NCI-H82 (cell line): ENCODE data around the gene TMEM134.

Source experiments
- DNase-seq: peaks from one replicate; lab custom pipeline; 2025; lab: John Stamatoyannopoulos, UW

TMEM134 gene

GRCh38 chr11:67458266-67458665 is 10.8 kb downstream of the TMEM134 start:
- DNase-seq = no peak

GRCh38 chr11:67457453-67457852 is 11.6 kb downstream of the TMEM134 start:
- DNase-seq = no peak

DNA sequence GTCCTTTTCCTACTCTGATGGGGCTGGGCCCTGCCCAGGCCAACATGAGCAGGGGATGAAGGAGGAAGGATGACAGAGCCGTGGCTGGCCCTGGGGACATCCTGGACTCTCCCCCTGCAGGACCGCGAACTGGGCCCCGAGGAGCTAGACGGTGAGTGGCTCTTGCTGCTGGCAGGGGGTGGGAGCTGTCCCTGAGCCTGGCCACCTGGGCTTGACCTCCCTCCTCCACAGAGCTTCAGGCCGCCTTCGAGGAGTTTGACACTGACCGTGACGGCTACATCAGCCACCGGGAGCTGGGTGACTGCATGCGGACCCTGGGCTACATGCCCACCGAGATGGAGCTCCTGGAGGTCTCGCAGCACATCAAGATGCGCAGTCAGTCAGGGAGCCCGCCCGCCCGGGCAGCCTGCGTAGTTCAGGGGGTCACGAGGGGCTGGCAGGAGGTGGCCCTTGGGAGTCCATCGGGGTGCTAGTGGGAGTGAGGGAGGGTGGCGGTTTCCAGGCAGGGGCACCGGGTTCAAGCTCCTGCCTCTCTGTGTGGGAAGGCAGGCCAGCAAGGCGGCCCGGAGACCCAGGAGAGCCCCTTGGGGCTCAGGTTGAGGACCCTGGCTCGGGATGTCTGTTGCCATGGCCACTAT is 12.9 kb downstream of the TMEM134 start:
- DNase-seq = no peak

DNA sequence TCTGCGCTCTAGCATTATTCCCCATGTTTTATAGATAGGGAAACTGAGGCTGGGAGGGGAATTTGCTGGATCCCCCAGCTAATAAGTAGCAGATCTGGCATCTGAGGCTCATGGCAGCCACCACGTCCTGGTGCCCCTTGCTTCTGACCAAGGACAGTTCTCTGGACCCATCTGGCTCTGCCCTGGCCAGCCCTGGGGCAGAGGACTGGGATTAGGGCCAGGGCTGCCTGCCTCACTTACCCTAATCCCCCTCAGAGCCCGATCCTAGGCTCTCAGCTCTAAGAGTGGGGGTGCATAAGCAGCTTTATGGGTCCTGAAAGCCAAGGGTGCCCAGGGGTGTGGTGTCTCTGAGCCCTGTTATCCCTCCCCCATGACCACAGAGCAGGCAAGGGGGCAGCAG is 14.0 kb downstream of the TMEM134 start, which contains the start of gene CABP4:
Gene CABP4 (plus strand): TSS at position 301 of the 400 bp plus-strand sequence. CDS start 70 bp downstream, at position 371.
- DNase-seq = no peak

DNA sequence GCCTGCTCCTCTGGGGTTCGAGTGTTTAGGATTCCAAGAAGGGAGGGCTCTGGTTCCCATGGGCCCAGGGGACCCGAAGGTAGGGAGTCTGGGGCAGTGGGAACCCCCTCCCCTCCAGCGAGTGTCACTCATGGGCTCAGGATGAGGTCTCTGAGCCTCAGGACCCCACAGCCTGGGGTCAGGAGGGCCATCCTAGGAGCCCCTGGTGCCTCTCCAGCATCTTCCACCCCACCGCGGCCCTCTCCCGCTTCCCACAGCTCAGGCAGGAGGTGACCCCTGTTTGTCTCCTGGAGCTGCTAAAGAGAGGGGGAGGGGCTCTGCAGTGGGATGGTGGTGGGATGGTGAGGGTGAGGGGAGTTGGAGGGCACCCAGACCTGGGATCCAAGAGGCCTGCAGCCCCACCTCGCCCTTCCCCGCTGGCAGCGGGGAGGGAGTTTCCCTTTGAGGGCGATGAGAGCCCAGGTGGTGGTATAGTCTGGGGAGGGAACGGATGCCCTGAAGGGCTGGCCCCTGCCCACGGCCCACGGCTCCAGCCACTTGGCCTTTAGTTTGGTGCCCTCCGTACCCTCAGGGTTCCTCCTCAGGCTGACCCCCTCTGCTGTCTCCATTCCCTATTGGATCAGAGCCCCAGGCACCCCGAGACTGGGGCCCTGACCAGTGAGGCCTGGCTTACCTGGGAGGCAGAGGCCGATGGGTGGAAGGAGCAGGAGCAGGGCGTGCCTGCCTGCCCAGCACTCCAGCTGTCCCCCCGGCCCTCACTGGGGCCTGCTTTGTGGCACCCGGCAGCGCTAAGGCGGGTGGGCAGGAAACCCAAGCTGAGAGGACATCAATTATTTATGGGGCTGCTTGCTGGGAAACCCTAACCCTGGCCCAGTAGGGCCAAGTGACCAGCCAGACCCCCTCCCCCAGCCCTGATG is 15.0 kb downstream of the TMEM134 start:
- DNase-seq = no peak

- DNase-seq = no peak
Measured at GRCh38 chr11:67452141-67452952, 16.7 kb downstream of the TMEM134 start, which contains the start of gene GPR152. Gene GPR152, minus strand, starts transcription at chr11:67452729. Its CDS starts 5 bp downstream, at chr11:67452724.

- no peak for DNase-seq
Measured at GRCh38 chr11:67451658-67451976, 17.4 kb downstream of the TMEM134 start.

DNA sequence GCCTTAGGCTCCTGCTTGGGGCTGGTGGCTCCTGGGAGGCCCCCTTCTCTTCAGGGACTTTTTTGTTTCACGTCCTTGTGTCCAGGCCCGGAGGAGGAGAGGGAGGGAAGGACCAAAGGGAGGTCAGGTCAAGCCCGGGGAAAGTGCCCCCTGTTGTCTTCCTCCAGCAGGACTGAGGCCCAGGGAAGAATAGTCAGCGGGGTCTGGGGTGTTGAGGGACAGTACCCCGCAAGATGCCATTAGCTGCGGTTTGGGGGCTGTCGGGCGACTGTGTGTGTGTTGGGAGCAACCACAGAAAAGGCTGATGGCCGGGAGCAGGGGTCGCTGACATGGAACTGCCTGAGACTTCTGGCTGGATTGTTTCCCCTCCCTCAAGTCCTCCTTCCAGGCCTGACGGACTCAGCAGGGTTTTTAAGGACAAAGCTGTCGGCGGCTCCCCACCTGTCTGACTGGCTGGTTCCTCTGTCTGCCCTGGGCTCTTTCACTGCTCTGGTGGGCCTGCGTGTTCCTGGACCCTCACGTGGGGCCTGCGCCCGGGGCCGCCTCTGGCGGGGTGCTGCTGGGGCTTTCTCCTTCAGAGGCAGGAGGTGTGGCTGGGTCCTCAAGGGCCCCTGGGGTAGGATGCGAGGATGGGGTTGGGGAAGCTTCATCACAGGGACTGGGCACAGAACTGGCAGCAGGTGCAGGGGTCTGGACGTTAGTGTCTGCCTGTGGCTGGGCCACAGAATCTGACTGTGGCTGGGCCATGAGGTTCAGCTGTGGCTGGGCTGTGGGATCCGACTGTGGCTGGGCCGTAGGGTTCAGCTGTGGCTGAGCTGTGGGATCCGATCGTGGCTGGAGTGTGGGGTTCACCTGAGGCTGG is 18.0 kb downstream of the TMEM134 start:
- no peak for DNase-seq

GRCh38 chr11:67449116-67449844 is 19.8 kb downstream of the TMEM134 start:
- DNase-seq = no peak

DNA sequence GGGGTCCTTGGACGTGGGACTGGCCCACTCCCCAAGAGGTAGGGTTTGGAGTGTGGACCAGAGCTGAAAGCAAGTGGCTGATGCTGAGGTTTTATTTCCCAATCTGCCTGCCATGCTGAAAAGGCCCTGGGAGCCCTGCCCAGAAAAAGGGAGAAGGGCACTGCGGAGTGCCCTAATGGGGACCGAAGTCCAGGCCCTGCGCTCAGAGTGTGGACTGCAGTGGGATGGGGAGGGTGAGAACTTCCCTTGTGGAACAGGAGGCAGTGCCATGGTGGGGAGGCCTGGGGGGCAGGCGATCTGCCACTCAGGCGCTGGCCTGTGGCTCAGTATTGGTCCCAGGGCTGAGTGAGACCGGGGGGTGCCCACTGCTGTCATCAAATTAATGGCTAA is 20.8 kb downstream of the TMEM134 start:
- no peak for DNase-seq

DNA sequence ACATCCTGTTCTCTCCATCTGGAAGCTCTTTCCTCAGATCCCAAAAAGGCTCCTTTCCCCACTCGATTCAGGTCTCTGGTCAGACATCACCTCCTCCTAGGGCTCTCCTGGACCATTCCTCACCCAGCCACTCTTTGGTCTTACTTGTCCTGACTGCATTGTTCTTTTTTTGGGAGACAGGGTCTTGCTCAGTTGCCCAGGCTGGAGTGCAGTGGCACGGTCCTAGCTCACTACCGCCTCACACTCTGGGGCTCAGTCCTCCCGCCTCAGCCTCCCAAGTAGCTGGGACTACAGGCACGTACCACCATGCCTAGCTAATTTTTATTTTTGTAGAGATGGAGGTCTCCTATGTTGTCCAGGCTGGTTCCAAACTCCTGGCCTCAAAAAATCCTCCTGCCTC is 23.5 kb downstream of the TMEM134 start:
- DNase-seq = no peak

GRCh38 chr11:67442504-67443404 is 26.3 kb downstream of the TMEM134 start:
- DNase-seq = no peak

- DNase-seq = no peak
Measured at GRCh38 chr11:67441731-67442351, 27.2 kb downstream of the TMEM134 start.

- no peak for DNase-seq
Measured at GRCh38 chr11:67441098-67441563, 27.9 kb downstream of the TMEM134 start.

DNA sequence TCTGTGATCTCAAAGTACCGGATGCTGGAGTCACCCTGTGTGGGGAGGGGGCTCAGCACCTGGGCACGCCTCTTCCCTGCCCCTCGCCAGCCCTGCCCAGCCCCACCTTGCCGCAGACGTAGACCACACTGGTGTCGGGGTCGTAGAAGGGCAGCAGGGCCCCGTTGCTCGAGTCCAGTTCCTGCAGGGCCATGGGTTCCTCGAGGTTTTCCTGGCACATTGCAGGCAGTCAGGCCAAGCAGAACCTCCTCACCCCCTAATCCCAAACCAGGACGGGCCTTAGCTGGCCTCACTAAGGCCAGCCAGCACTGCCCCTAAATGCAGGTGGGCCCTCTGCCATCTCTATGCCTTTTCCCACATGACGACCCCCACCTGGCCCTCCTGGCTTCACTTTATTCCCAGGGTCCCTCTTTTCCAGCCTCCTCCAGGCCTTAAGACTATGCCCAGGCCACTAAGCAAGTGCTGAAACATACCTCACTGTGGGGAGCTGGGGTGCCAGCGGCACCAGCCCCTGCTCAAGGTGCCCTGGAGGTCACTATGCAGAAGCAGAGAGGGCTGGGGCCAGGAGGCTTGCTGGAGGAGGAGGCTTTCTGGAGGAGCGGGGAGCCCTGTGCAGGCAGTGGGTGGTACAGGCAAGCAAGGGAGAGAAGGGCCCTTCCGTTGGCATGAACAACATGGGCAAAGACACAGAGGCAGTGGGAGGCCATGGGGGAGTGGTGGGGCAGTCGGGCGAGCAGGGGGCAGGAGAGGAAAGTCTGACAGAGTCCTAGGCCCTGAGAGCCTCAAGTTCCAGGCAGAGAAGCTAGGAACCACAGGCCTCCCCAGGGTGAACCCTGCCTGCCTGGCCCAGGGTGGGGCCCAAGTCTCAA is 28.6 kb downstream of the TMEM134 start:
- no peak for DNase-seq

- peak; percentile 28 for DNase-seq
Measured at GRCh38 chr11:67439321-67440228, 29.5 kb downstream of the TMEM134 start.
